Muscle of back (tissue), 11 donors: ENCODE results near the gene TDRD5. TPM values are rescaled to one million over a fixed set of nuclear protein-coding genes. Genes with fewer than 3 reads are reported as not detected.

Experiments
- DNase-seq, 3 donors: peaks; one replicate each; pipeline versions ENCODE4 v3.0.0 to v3.0.0-alpha.2; 2013
- polyA plus RNA-seq, 10 donors: library from polyadenylated mRNA; unstranded; fragments of 120-200 nt; gene quantifications; one replicate each; pipeline ENCODE4 v1.2.1, GENCODE V29; 2013; ENCODE audit not compliant: insufficient read length in 10 of 10

TDRD5 gene
- polyA plus RNA-seq, 10 donors = 0.05 to 0.94 (median 0.26) TPM; not detected in 7

DNA sequence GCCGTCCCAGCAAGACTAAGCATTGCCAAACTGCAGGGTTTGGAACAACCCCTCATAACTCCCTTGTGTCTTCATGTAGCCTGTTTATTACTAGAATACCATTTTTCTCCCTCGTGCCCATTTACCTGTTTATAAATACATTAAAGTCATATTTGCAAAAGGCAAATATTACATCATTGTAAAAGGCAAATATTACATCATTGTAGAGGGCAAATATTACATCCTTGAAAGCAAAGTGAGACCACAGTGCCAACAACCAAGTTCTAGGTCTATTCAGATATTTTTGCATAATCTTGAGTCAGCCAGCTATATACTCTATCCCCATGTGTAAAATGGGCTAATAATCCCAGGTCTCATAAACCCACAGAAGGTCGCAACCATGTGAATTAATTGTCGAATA, 140.0 kb downstream of the TDRD5 start:
- DNase-seq = no peak

Other genes with a start within 250 kb of the TDRD5 start
- gene AXDND1, start 225.9 kb upstream of the TDRD5 start, polyA plus RNA-seq = under 1 TPM in 6 of 10 donors, not detected in 4; 0.08 to 0.30 (median 0.13) TPM
- gene NPHS2, start 15.9 kb upstream of the TDRD5 start, polyA plus RNA-seq = under 1 TPM in 4 of 10 donors, not detected in 6; 0.09 to 0.50 (median 0.13) TPM
- under 1 TPM in 9 of 10 donors, not detected in 1; 0.05 to 0.76 (median 0.26) TPM for gene FAM163A, start 151.5 kb downstream of the TDRD5 start, polyA plus RNA-seq